ENCODE measurements around the gene FOXL2.

Gene FOXL2

DNA sequence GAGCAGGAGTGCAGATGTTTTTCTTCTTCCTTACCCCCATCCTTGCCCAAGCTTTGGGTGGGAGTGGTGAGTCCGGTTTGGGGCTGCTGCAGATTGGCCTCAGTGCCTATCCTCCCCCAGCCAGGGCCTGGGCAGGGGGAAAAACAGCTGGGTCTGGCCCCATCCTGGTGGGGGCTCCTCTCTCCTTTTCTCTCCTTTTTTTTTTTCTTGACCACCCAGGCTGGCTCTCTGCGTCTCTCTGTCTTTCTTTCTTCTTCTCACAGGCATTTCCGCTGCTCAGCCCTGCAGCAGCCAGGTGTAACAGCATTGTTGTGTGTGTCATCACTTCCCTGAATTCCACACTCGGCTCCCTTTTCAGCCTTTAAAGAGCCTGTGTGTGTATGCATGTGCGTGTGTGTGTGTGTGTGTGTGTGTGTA lies 2.1 kb upstream of the FOXL2 start:
- TF ChIP-seq TAF1 (IDR thresholded peaks at IDR 0.05; ENCODE audit: borderline replicate concordance, insufficient read depth, low read length) = no peak
- TF ChIP-seq REST (IDR thresholded peaks at IDR 0.05; ENCODE audit: insufficient read depth in 1 of 2, low read depth in 2 of 2, low read length in 2 of 2) = no peak
- TF ChIP-seq POLR2AphosphoS5 (IDR thresholded peaks at IDR 0.05; ENCODE audit: low read depth, low read length) = no peak
- TF ChIP-seq SIN3A (IDR thresholded peaks at IDR 0.05; ENCODE audit: borderline replicate concordance, insufficient read depth, low read length) = no peak
- no peak for TF ChIP-seq FOXP2 (optimal IDR thresholded peaks at IDR 0.05; ENCODE audit: borderline replicate concordance, extremely low read depth, extremely low read length, insufficient read depth)

DNA sequence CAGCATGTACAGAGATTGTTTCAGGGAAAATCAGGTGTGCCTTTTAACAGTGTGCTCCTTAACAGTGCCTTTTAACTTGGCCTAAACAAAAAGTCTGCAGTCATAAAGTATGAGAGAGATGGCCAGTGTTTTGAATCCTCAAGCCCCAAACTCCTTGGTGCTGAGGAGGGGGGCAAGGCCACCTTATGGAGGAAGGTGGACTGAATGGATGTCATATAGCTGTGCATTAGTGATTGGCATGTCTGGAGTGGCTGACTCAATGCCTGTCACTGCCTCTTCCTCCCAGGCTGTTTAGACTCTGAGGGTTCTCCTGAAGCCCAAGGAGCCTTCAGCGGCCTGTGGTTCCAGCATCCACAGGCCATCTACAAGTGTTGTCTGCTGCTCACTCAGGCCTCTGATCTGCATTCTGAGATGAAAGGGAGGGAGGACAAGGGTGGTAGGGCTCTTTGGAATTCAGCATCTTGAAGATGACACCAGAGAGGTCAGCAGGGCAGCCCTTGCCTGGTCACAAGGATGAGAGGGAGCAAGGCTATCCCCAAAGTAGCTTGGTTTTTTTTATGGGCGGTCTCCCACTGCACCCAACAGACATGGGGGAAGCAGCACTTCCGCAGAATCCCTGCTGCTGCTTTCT lies 1.5 kb upstream of the FOXL2 start:
- TF ChIP-seq FOXP2 (optimal IDR thresholded peaks at IDR 0.05; ENCODE audit: borderline replicate concordance, extremely low read depth, extremely low read length, insufficient read depth) (no peak), POLR2AphosphoS5 (IDR thresholded peaks at IDR 0.05; ENCODE audit: low read depth, low read length) (no peak), REST (IDR thresholded peaks at IDR 0.05; ENCODE audit: insufficient read depth in 1 of 2, low read depth in 2 of 2, low read length in 2 of 2) (no peak), SIN3A (IDR thresholded peaks at IDR 0.05; ENCODE audit: borderline replicate concordance, insufficient read depth, low read length) (no peak), TAF1 (IDR thresholded peaks at IDR 0.05; ENCODE audit: borderline replicate concordance, insufficient read depth, low read length) (no peak)

- no peak for TF ChIP-seq REST (IDR thresholded peaks at IDR 0.05; ENCODE audit: insufficient read depth in 1 of 2, low read depth in 2 of 2, low read length in 2 of 2)
- no peak for TF ChIP-seq FOXP2 (optimal IDR thresholded peaks at IDR 0.05; ENCODE audit: borderline replicate concordance, extremely low read depth, extremely low read length, insufficient read depth)
- no peak for TF ChIP-seq POLR2AphosphoS5 (IDR thresholded peaks at IDR 0.05; ENCODE audit: low read depth, low read length)
- TF ChIP-seq TAF1 (IDR thresholded peaks at IDR 0.05; ENCODE audit: borderline replicate concordance, insufficient read depth, low read length) = no peak
- TF ChIP-seq SIN3A (IDR thresholded peaks at IDR 0.05; ENCODE audit: borderline replicate concordance, insufficient read depth, low read length) = no peak
These were observed 671 bp upstream of the FOXL2 start for GRCh38 chr3:138947495-138948121.

GRCh38 chr3:138945709-138946662 lies 951 bp downstream of the FOXL2 start:
- no peak for TF ChIP-seq POLR2AphosphoS5 (IDR thresholded peaks at IDR 0.05; ENCODE audit: low read depth, low read length)
- no peak for TF ChIP-seq TAF1 (IDR thresholded peaks at IDR 0.05; ENCODE audit: borderline replicate concordance, insufficient read depth, low read length)
- TF ChIP-seq FOXP2 (optimal IDR thresholded peaks at IDR 0.05; ENCODE audit: borderline replicate concordance, extremely low read depth, extremely low read length, insufficient read depth) = no peak
- no peak for TF ChIP-seq REST (IDR thresholded peaks at IDR 0.05; ENCODE audit: insufficient read depth in 1 of 2, low read depth in 2 of 2, low read length in 2 of 2)
- no peak for TF ChIP-seq SIN3A (IDR thresholded peaks at IDR 0.05; ENCODE audit: borderline replicate concordance, insufficient read depth, low read length)

Data from PFSK-1 (cell line).